CD4-positive, alpha-beta T cell (primary cell): ENCODE data around the gene CORT. TPM values are rescaled to one million over a fixed set of nuclear protein-coding genes. Genes with fewer than 3 reads are reported as not detected.
"Not testable (repeated sequence)": the region's sequence is repeated elsewhere in the genome, so short reads cannot be mapped to it uniquely, and the experiment has no call there.

Source experiments
- ATAC-seq: fragments of 200-7000 bp; cut with Tn5 transposase; one replicate; pipeline ENCODE4 v1.10.0; 2022; ENCODE audit warnings: mild to moderate bottlenecking; ENCODE audit not compliant: poor library complexity
- CTCF ChIA-PET: fragments of 350-600 bp; sonication (Branson Sonifier 250); formaldehyde crosslinking; loops from one replicate; lab custom pipeline; 2021; ENCODE audit warnings: antibody characterized with exemption, inconsistent platforms; lab: Charles Lee
- POLR2A ChIA-PET: fragments of 350-600 bp; sonication (Branson Sonifier 250); formaldehyde crosslinking; loops from one replicate; lab custom pipeline; 2021; ENCODE audit warnings: antibody characterized with exemption, inconsistent platforms; lab: Charles Lee
- DNase-seq, 14 experiments: peaks; one replicate each; pipeline ENCODE4 v3.0.0-alpha.2; 2013 to 2020; ENCODE audit warnings: mixed read lengths in 2 of 14
- H3K27ac ChIP-seq, 2 donors: one replicate each; pipeline versions ENCODE4 v1.5.1 to v1.7.0; 2013; ENCODE audit warnings: low read length in 2 of 2, low read depth in 1 of 2, mild to moderate bottlenecking in 1 of 2
- H3K27me3 ChIP-seq, 2 experiments: 1 replicate in 1 of 2; 2 replicates in 1 of 2; pipeline versions ENCODE4 v1.6.1 to v1.7.0; 2013; ENCODE audit warnings: low read length in 2 of 2, control low read depth in 1 of 2, mild to moderate bottlenecking in 1 of 2, moderate library complexity in 1 of 2; ENCODE audit not compliant: insufficient read depth in 2 of 2, control insufficient read depth in 1 of 2
- H3K36me3 ChIP-seq: one replicate; pipeline ENCODE4 v1.6.1; 2013; ENCODE audit warnings: low read length, control low read depth; ENCODE audit not compliant: insufficient read depth
- H3K4me1 ChIP-seq: one replicate; pipeline ENCODE4 v1.6.1; 2013; ENCODE audit warnings: low read length, control low read depth; ENCODE audit not compliant: insufficient read depth
- H3K4me3 ChIP-seq: one replicate; pipeline ENCODE4 v1.5.1; 2013; ENCODE audit warnings: mild to moderate bottlenecking, low read length, moderate library complexity
- H3K9me3 ChIP-seq, 2 experiments: 1 replicate in 1 of 2; 2 replicates in 1 of 2; pipeline versions ENCODE4 v1.6.1 to v1.7.0; 2013; ENCODE audit warnings: low read length in 2 of 2, mild to moderate bottlenecking in 2 of 2, control low read depth in 1 of 2, moderate library complexity in 1 of 2; ENCODE audit not compliant: control insufficient read depth in 1 of 2, insufficient read depth in 1 of 2
- H3K27ac Mint-ChIP-seq: one replicate; pipeline ENCODE4 v1.8.0; 2020; ENCODE audit warnings: mixed read lengths
- H3K27me3 Mint-ChIP-seq: one replicate; pipeline ENCODE4 v1.8.0; 2021; ENCODE audit warnings: mixed read lengths
- H3K36me3 Mint-ChIP-seq: one replicate; pipeline ENCODE4 v1.8.0; 2021; ENCODE audit warnings: low read depth, mixed read lengths
- H3K4me1 Mint-ChIP-seq: one replicate; pipeline ENCODE4 v1.8.0; 2021; ENCODE audit warnings: low read depth, mixed read lengths
- H3K4me3 Mint-ChIP-seq: one replicate; pipeline ENCODE4 v1.8.0; 2020; ENCODE audit warnings: mild to moderate bottlenecking, mixed read lengths
- H3K9me3 Mint-ChIP-seq: one replicate; pipeline ENCODE4 v1.8.0; 2020; ENCODE audit warnings: mixed read lengths
- intact Hi-C, 2 experiments: fragments of 100-400 bp; cut with DNase I in 1 of 2; cut with micrococcal nuclease in 1 of 2; formaldehyde crosslinking; loops; one replicate each; pipeline versions ENCODE4 v1.15.1 to v1.9.0; 2023 to 2025; cut with DNase I, micrococcal nuclease
- total RNA-seq, 174 experiments: library from RNA in 2 of 174; stranded (reverse) in 2 of 174; gene quantifications; one replicate each; pipeline ENCODE4 v1.2.3 and lab custom pipeline; 2021 to 2026
- TF ChIP-seq, protein P1 (sequence below): fragments of 200-600 bp; IDR thresholded peaks from one replicate; pipeline ENCODE4 v1.8.0; 2022; ENCODE audit warnings: antibody characterized with exemption, mild to moderate bottlenecking

CORT gene
- total RNA-seq, 2 experiments from 2014 or later, result 0.25 TPM; not detected in 1

- peak overlapping the region; percentile 75 for H3K27ac Mint-ChIP-seq
- ATAC-seq, result no peak
- H3K9me3 Mint-ChIP-seq, result no peaks in the 10 kb centered on the region
- ChIA-PET CTCF (interaction anchor here (0.9 to 3.3 kb wide), 3 partner anchors 22 to 43 kb away, joined by 3 to 11 read pairs (median 6); partner anchors contain the start of gene CENPS), POLR2A (interaction anchor here (0.8 kb wide), 1 partner anchor 22 kb away, joined by 5 read pairs; no protein-coding TSS in a partner anchor)
- peak overlapping the region; percentile 79 for H3K4me3 ChIP-seq
- DNase-seq, result no peak
- TF ChIP-seq, protein P1, sequence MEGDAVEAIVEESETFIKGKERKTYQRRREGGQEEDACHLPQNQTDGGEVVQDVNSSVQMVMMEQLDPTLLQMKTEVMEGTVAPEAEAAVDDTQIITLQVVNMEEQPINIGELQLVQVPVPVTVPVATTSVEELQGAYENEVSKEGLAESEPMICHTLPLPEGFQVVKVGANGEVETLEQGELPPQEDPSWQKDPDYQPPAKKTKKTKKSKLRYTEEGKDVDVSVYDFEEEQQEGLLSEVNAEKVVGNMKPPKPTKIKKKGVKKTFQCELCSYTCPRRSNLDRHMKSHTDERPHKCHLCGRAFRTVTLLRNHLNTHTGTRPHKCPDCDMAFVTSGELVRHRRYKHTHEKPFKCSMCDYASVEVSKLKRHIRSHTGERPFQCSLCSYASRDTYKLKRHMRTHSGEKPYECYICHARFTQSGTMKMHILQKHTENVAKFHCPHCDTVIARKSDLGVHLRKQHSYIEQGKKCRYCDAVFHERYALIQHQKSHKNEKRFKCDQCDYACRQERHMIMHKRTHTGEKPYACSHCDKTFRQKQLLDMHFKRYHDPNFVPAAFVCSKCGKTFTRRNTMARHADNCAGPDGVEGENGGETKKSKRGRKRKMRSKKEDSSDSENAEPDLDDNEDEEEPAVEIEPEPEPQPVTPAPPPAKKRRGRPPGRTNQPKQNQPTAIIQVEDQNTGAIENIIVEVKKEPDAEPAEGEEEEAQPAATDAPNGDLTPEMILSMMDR, result no peak
- H3K4me1 ChIP-seq, result peaks cover 45% of the 10 kb centered on the region
- H3K9me3 ChIP-seq, result no peaks in the 10 kb centered on the region
- H3K27me3 ChIP-seq, result no peaks in the 10 kb centered on the region
- H3K4me1 Mint-ChIP-seq, result peaks cover 52% of the 10 kb centered on the region
- no peak overlapping the region for H3K27ac ChIP-seq
- H3K27me3 Mint-ChIP-seq, result no peaks in the 10 kb centered on the region
- peaks cover 10% of the 10 kb centered on the region for H3K36me3 ChIP-seq
- H3K36me3 Mint-ChIP-seq, result peaks cover 24% of the 10 kb centered on the region
- intact Hi-C loops, result loop anchor here (2.0 to 10.0 kb wide), 4 partner anchors 78 to 1238 kb away; partner anchors contain the start of genes H6PD (in 1 of the 2), PGD (in 1 of the 2) and UBE4B (in 1 of the 2)
- peak overlapping the region; percentile 89 for H3K4me3 Mint-ChIP-seq
Observed at GRCh38 chr1:10473145-10473765, 23.4 kb downstream of the CORT start.

DNA sequence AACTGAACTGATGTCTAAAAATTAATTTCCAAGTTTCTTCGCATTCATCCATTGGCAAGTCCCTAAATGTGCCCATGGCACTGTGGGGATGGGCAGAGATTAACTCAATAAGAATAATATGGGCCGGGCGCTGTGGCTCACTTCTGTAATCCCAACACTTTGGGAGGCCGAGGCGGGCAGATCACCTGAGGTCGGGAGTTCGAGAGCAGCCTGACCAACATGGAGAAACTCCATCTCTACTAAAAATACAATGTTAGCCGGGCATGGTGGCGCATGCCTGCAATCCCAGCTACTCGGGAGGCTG lies 24.4 kb downstream of the CORT start:
- Histone ChIP-seq H3K4me3 (peak overlapping the region; percentile 73), H3K4me1 (peaks cover 45% of the 10 kb centered on the region)
- POLR2A ChIA-PET, result interaction anchor here (1.4 kb wide), 1 partner anchor 20 kb away, joined by 11 read pairs; no protein-coding TSS in a partner anchor
- Mint-ChIP-seq H3K27ac (peak overlapping the region; percentile 89), H3K4me1 (peaks cover 53% of the 10 kb centered on the region), H3K4me3 (peak overlapping the region; percentile 88), H3K36me3 (peaks cover 14% of the 10 kb centered on the region)
- DNase-seq, H3K9me3 ChIP-seq, H3K27ac ChIP-seq, H3K27me3 Mint-ChIP-seq, ATAC-seq, H3K27me3 ChIP-seq, H3K36me3 ChIP-seq, H3K9me3 Mint-ChIP-seq, CTCF ChIA-PET: not testable (repeated sequence)
- intact Hi-C loops, result loop anchor here (2.0 to 10.0 kb wide), 3 partner anchors 21 to 1239 kb away; partner anchors contain the start of genes H6PD (in 1 of the 2) and PGD (in 1 of the 2)

DNA sequence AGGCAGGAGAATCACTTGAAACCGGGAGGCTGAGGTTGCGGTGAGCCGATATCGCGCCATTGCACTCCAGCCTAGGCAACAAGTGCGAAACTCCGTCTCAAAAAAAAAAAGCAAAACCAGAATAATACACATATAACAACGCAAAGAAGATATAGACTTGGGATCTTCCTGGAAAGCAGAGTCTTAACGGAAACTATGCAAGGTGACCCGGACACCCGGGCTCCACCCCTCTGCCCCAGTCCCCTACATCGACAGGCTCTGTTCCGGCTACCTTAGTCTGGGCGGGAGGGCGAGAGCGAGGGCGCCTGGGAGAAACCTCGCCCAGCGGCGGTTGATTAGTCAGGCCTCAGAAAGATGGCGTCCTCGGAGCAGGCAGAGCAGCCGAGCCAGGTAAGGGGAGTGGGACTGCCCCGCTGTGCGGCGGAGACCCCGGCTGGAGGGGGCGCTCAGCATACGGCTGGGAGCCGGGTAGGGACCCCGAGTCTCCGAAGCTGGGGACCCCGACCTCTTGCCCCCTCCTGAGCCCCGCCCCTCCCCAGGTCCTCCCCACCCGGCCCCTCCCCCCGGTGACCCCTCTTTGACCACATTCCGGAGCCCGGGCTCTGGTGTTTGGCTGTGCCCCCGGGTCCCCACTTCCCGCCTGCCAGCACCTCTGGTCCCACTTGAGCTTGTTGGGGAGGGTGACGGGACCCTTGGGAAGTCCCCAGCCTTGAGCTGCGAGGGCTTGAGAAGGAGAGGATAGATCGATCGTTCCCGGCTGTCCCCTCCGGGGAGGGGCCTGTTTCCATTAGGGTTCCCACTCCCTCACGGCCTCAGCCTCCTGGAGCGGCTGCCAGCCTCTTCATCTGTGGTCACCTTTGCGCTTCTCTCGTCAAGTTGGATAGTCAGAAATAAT lies 25.0 kb downstream of the CORT start, which contains the start of gene PEX14:
Gene PEX14 (plus strand): TSS at position 338 of the 895 bp plus-strand sequence. CDS start 17 bp downstream, at position 355.
- CTCF ChIA-PET, result interaction anchor here (1.0 to 1.3 kb wide), 3 partner anchors 19 to 45 kb away, joined by 3 to 5 read pairs (median 4); partner anchors contain the start of gene CENPS
- ATAC-seq, result peak; percentile 78

More for the DNA sequence above, 25.0 kb downstream of the CORT start, which contains the start of gene PEX14:
- TF ChIP-seq, protein P1, result no peak
- DNase-seq, result peak; percentile 66 to 91 (median 78)
- Histone ChIP-seq H3K27me3 (no peaks in the 10 kb centered on the region), H3K9me3 (no peaks in the 10 kb centered on the region), H3K27ac (peak within 1 kb of the TSS; percentile 45 to 69), H3K4me1 (peaks cover 45% of the 10 kb centered on the region), H3K36me3 (no peaks in the 10 kb centered on the region), H3K4me3 (peak within 1 kb of the TSS; percentile 73)
- H3K9me3 Mint-ChIP-seq, result no peaks in the 10 kb centered on the region
- H3K27ac Mint-ChIP-seq, result peak within 1 kb of the TSS; percentile 89
- POLR2A ChIA-PET, result interaction anchor here (0.5 to 1.4 kb wide), 6 partner anchors 19 to 690 kb away, joined by 3 to 11 read pairs (median 7); partner anchors contain the start of genes CENPS and PGD
- H3K4me1 Mint-ChIP-seq, result peaks cover 57% of the 10 kb centered on the region
- H3K27me3 Mint-ChIP-seq, result no peaks in the 10 kb centered on the region
- peaks cover 17% of the 10 kb centered on the region for H3K36me3 Mint-ChIP-seq
- H3K4me3 Mint-ChIP-seq, result peak within 1 kb of the TSS; percentile 97
- intact Hi-C loops, result loop anchor here (2.0 to 10.0 kb wide), 5 partner anchors 20 to 1757 kb away; partner anchors contain the start of genes H6PD (in 1 of the 2), PGD (in 1 of the 2), TARDBP (in 1 of the 2) and VPS13D (in 1 of the 2)
